ENCODE measurements around the gene MYOM3.
"Not testable (repeated sequence)": the region's sequence is repeated elsewhere in the genome, so short reads cannot be mapped to it uniquely, and the experiment has no call there.

MYOM3 gene

GRCh38 chr1:24022581-24023361 is 89.2 kb downstream of the MYOM3 start:
- no peak for DNase-seq

- DNase-seq, result no peak
Observed at GRCh38 chr1:24021403-24022266, 90.3 kb downstream of the MYOM3 start.

DNA sequence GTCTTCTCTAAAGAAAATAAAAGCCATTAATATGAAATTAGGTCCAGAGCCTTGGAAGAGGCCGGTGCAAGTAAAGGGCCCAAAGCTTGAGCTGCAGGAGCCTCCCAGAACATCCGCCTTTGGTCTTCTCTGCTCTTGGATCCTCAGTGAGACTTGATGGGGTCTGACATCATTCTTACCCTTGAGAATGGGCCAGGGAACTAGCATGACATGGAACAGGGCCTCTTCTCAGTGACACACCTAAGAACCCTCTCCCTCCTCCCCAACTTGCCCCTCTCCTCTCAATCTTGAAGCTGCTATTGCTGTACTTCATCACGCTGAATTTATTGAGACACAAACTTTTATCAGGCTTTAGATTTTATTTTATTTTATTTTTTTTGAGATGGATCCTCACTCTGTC is 91.5 kb downstream of the MYOM3 start:
- DNase-seq, result no peak

GRCh38 chr1:24020025-24020424 is 91.9 kb downstream of the MYOM3 start:
- no peak for DNase-seq

- DNase-seq, result no peak
Observed at GRCh38 chr1:24018611-24019580, 93.0 kb downstream of the MYOM3 start.

DNA sequence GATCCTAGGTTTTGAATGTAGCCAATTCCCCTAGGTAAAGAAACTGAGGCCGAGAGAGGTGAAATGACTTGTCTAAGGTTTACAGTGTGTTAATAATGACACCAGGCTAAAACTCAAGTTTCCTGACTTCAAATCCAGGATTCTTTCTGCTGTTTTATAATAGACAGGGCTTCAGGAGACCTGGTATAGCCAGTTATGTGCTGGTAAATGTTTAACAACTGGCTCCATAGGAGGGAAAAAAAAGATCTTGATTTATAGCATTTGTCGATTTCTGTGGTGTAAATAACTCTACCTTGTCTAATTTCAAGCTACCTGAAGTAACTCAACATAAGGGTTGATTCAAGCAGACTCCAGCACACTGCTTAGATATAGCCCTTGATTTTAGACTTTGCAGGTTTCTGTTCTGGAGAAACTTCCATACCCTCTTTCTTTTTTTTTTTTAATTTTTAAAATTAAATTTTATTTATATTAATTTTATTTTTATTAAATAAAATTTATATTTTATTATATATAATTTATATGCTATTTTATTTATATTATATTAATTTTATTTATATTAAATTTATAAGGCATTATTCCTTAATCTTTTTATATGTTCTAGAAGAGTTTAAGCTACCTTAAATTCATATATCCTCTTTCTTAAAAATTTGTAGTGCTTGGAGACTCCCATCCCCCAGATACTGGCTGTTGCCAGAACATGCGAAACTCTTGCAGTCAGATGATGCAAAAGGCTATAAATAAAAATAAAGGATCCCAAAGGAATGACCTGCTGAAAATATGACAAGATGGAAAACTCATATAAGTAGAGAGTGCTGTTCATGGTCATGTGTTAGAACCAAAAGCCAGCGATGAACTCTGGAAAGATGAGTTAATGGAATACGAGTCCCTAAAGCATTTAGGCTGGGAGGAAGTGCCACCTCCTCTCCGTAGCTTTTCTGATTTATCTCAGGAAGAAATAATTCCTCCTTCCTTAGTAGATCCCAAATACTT is 96.4 kb downstream of the MYOM3 start:
- no peak for DNase-seq

DNA sequence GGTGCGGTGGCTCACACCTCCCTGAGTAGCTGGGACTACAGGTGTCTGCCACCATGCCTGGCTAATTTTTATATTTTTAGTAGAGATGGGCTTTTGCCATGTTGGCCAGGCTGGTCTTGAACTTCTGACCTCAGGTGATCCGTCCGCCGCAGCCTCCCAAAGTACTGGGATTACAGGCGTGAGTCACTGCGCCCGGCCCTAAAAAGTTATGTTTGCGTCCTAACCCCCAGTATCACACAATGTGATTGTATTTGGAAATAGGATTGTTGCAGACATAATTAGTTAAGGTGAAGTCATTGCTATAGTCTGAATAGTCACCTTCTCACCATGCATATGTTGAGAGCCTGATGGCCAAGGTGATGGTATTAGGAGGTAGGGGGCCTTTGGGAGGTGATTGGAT is 99.1 kb downstream of the MYOM3 start:
- not testable (repeated sequence) for DNase-seq

DNA sequence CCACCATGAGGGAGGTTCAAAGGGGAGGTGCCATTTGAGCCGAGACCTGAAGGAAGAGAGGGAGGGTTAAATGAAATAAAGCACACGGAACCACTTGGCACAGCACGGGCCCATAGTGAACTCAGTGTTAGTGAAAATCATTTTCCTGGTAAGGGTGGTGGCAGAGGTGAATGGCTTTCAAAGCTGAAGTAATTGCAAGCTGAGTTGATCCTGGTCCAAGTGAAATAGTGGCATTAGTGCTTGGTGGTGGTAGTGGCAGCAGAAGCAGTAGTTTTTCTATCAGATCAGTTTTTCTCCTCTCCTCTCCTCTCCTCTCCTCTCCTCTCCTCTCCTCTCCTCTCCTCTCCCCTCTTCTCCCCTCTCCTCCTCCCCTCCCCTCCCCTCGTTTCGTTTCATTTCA is 101.3 kb downstream of the MYOM3 start:
- no peak for DNase-seq

- DNase-seq, result no peak
Observed at GRCh38 chr1:24009406-24009805, 102.5 kb downstream of the MYOM3 start.

DNA sequence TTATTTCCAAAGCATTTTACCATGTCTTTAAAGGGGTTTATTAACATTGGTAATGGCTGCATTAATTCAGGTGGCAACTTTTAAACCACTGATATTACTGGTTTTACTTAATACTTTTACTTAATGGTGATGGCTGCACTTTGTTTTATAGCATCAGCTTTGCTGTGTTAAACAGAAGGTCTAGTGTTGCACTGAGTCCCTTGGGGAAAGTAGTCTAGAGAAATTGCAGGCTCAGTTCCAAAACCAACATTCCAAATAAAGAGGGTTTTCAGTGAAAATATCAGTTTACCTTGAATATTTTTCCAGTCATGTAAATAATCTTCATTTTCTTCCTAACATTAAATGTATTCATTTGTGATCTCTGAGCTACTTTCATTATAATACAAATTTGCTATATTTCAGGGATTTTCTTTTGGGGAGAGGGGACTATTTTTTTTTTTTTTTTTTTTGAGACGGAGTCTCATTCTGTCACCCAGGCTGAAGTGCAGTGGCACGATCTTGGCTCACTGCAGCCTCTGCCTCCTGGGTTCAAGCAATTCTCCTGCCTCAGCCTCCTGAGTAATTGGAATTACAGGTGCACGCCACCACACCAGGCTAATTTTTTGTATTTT is 103.3 kb downstream of the MYOM3 start:
- not testable (repeated sequence) for DNase-seq

DNA sequence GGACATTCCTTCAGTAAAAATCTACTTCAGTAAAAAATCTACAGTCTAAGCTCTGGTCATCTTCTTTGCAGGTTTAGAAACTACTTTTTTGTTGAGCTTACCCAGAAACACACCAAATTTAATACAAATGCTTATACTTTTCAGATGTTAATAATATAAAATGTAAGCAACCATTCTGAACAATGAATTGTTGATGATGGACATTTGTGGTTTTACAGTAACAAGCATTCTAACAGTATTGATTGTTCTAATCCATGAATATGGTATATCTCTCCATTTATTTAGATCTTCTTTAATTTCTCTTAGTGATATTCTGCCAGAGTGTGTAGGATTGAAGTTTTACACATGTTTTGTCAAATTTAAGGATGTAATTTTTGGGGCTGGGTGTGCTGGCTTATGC is 104.9 kb downstream of the MYOM3 start:
- DNase-seq, result no peak
